Duodenal mucosa (tissue), 2 donors: ENCODE measurements around the gene BORCS5.

ENCODE experiments used
- H3K27ac ChIP-seq: one replicate; pipeline ENCODE4 v1.7.0; 2013; ENCODE audit warnings: low read depth, low read length
- H3K27me3 ChIP-seq, 2 donors: one replicate each; pipeline ENCODE4 v1.7.0; 2013; ENCODE audit warnings: low read length in 2 of 2, control low read depth in 1 of 2; ENCODE audit not compliant: insufficient read depth in 2 of 2, control insufficient read depth in 1 of 2
- H3K36me3 ChIP-seq, 2 donors: one replicate each; pipeline ENCODE4 v1.7.0; 2013; ENCODE audit warnings: low read length in 2 of 2, control low read depth in 1 of 2; ENCODE audit not compliant: insufficient read depth in 2 of 2, control insufficient read depth in 1 of 2
- H3K4me1 ChIP-seq, 2 donors: one replicate each; pipeline ENCODE4 v1.7.0; 2013; ENCODE audit warnings: low read length in 2 of 2, control low read depth in 1 of 2; ENCODE audit not compliant: insufficient read depth in 2 of 2, control insufficient read depth in 1 of 2
- H3K4me3 ChIP-seq, 2 donors: one replicate each; pipeline ENCODE4 v1.7.0; 2013; ENCODE audit warnings: low read length in 2 of 2, low read depth in 1 of 2
- H3K9ac ChIP-seq, 2 donors: one replicate each; pipeline ENCODE4 v1.7.0; 2013; ENCODE audit warnings: low read length in 2 of 2, low read depth in 1 of 2
- H3K9me3 ChIP-seq, 2 donors: one replicate each; pipeline ENCODE4 v1.7.0; 2013; ENCODE audit warnings: low read length in 2 of 2, control low read depth in 1 of 2; ENCODE audit not compliant: control insufficient read depth in 1 of 2

Gene BORCS5

DNA sequence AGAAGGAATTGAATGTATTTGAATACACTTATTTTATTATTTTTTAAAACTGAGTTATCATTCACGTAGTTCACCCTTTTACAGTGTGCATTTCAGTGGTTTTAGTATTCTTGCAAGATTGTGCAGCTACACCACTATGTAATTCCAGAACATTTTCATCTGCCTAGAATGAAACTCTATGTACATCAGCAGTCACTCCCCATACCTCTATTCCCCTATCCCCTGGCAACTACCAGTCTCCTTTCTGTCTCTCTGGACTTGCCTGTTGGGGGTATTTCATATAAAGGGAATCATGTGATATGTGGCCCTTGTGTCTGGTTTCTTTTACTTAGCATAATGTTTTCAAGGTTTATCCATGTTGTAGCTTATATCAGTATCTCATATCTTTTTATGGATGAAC lies 96.8 kb downstream of the BORCS5 start:
- Histone ChIP-seq H3K27me3 (no peaks in the 10 kb centered on the region), H3K27ac (no peak overlapping the region), H3K9me3 (no peaks in the 10 kb centered on the region), H3K36me3 (no peaks in the 10 kb centered on the region), H3K4me3 (no peak overlapping the region), H3K4me1 (peaks cover 13 to 16% of the 10 kb centered on the region in 2 donors), H3K9ac (no peak overlapping the region)

DNA sequence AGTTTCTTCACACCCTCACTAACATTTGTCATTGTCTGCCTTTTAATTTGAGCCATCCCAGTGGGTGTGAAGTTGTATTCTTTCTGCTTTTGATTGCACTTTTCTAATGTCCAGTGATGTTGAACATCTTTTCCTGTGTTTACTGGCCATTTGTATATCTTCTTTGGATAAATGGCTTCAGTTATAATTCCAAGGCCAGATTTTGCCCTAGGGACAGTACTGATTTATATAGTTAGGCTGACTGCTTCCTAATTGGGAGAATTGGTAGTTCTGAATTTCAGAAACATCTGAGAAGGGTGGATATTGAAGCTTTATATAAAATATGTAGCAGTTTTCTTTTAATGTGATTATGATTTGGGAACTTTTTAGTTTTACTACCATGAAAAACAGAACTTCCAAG lies 97.4 kb downstream of the BORCS5 start:
- no peak overlapping the region for H3K4me3 ChIP-seq
- no peak overlapping the region for H3K27ac ChIP-seq

GRCh38 chr12:12456637-12457036 lies 99.8 kb downstream of the BORCS5 start:
- Histone ChIP-seq H3K9ac (no peak overlapping the region), H3K9me3 (no peaks in the 10 kb centered on the region)

More for the DNA sequence above, 97.4 kb downstream of the BORCS5 start:
- H3K4me1 ChIP-seq, result peaks cover 12 to 13% of the 10 kb centered on the region in 2 donors
- no peaks in the 10 kb centered on the region for H3K9me3 ChIP-seq
- no peaks in the 10 kb centered on the region for H3K36me3 ChIP-seq
- H3K9ac ChIP-seq, result no peak overlapping the region
- H3K27me3 ChIP-seq, result no peaks in the 10 kb centered on the region

GRCh38 chr12:12460935-12461922 lies 104.4 kb downstream of the BORCS5 start:
- H3K9ac ChIP-seq, result no peak overlapping the region

More at GRCh38 chr12:12456637-12457036, 99.8 kb downstream of the BORCS5 start:
- no peak overlapping the region for H3K27ac ChIP-seq
- H3K36me3 ChIP-seq, result no peaks in the 10 kb centered on the region
- H3K4me1 ChIP-seq, result no peaks in the 10 kb centered on the region
- no peaks in the 10 kb centered on the region for H3K27me3 ChIP-seq
- no peak overlapping the region for H3K4me3 ChIP-seq

DNA sequence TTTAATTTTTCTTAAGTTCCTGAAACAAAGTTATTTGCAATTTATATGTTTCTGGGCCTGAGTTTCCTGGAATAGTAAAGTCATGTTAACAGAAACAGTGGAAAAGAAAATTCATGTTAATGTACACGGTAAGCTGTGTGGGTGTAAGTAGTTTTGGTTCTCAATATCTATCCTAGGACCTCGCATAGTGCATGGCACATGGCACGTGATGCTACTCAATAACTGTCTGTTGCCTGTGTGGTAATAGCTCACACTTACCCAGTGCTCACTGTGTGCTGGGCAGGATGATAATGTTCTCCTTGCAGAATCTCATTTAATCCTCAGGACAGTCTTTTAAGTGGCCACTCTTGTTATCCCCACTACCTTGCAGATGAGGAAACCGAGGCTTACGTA lies 105.0 kb downstream of the BORCS5 start:
- no peaks in the 10 kb centered on the region for H3K36me3 ChIP-seq
- H3K27me3 ChIP-seq, result no peaks in the 10 kb centered on the region
- peaks cover 6 to 15% of the 10 kb centered on the region in 2 donors for H3K4me1 ChIP-seq
- H3K9me3 ChIP-seq, result no peaks in the 10 kb centered on the region
- H3K27ac ChIP-seq, result no peak overlapping the region
- H3K9ac ChIP-seq, result no peak overlapping the region
- no peak overlapping the region for H3K4me3 ChIP-seq

More at GRCh38 chr12:12460935-12461922, 104.4 kb downstream of the BORCS5 start:
- H3K4me3 ChIP-seq, result no peak overlapping the region
- H3K9me3 ChIP-seq, result no peaks in the 10 kb centered on the region
- H3K27ac ChIP-seq, result no peak overlapping the region
- H3K4me1 ChIP-seq, result peaks cover 6 to 9% of the 10 kb centered on the region in 2 donors
- H3K27me3 ChIP-seq, result no peaks in the 10 kb centered on the region
- no peaks in the 10 kb centered on the region for H3K36me3 ChIP-seq

- Histone ChIP-seq H3K27ac (no peak overlapping the region), H3K27me3 (no peaks in the 10 kb centered on the region), H3K4me3 (no peak overlapping the region), H3K9ac (peak overlapping the region in 1 of 2 donors; percentile 44), H3K36me3 (no peaks in the 10 kb centered on the region), H3K4me1 (peaks cover 6 to 15% of the 10 kb centered on the region in 2 donors), H3K9me3 (no peaks in the 10 kb centered on the region)
Measured at GRCh38 chr12:12465522-12465921, 108.6 kb downstream of the BORCS5 start.

GRCh38 chr12:12466157-12466556 lies 109.3 kb downstream of the BORCS5 start:
- H3K4me1 ChIP-seq, result peaks cover 6 to 15% of the 10 kb centered on the region in 2 donors
- no peaks in the 10 kb centered on the region for H3K27me3 ChIP-seq
- no peak overlapping the region for H3K4me3 ChIP-seq
- no peaks in the 10 kb centered on the region for H3K36me3 ChIP-seq
- H3K27ac ChIP-seq, result no peak overlapping the region
- no peaks in the 10 kb centered on the region for H3K9me3 ChIP-seq
- peak overlapping the region in 1 of 2 donors; percentile 17 for H3K9ac ChIP-seq

GRCh38 chr12:12467264-12467663 lies 110.4 kb downstream of the BORCS5 start:
- Histone ChIP-seq H3K4me3 (no peak overlapping the region), H3K9me3 (no peaks in the 10 kb centered on the region), H3K4me1 (peaks cover 6 to 15% of the 10 kb centered on the region in 2 donors), H3K27me3 (no peaks in the 10 kb centered on the region), H3K36me3 (no peaks in the 10 kb centered on the region), H3K9ac (no peak overlapping the region), H3K27ac (peak overlapping the region; percentile 54)

GRCh38 chr12:12467688-12468261 lies 110.9 kb downstream of the BORCS5 start:
- H3K27ac ChIP-seq, result no peak overlapping the region
- H3K27me3 ChIP-seq, result no peaks in the 10 kb centered on the region
- no peak overlapping the region for H3K9ac ChIP-seq
- H3K36me3 ChIP-seq, result no peaks in the 10 kb centered on the region
- H3K9me3 ChIP-seq, result no peaks in the 10 kb centered on the region
- no peak overlapping the region for H3K4me3 ChIP-seq
- H3K4me1 ChIP-seq, result peaks cover 6 to 15% of the 10 kb centered on the region in 2 donors

DNA sequence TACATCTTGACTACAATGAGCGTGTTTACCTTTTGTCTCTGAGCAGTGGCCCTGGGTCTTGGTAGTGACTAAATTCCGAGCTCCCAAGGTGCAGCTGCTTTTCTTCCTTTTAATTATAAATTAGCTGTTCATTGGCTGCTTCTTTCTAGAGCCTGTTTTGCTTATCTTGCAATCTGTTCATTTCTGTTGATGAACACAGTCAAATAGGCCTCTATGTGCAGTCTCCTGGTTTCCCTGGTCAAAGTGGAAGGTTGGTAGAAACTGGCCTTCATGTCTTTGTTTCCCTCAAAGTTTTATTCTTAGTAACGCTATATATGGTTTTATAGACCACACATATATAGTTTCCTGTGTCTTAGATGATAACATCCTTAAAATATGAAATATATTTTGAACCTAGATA lies 111.7 kb downstream of the BORCS5 start:
- Histone ChIP-seq H3K4me3 (no peak overlapping the region), H3K36me3 (no peaks in the 10 kb centered on the region), H3K27ac (no peak overlapping the region), H3K4me1 (peaks cover 6 to 15% of the 10 kb centered on the region in 2 donors), H3K27me3 (no peaks in the 10 kb centered on the region), H3K9ac (no peak overlapping the region), H3K9me3 (no peaks in the 10 kb centered on the region)
